GM23338 (cell line): ENCODE results near the gene PHRF1.

Source experiments
- CTCF ChIP-seq, 2 experiments: fragments of 200-600 bp in 1 of 2; sonication (generic) in 1 of 2; conservative IDR thresholded peaks; 2 replicates each; pipeline versions ENCODE4 v1.5.1 to v1.6.1; 2016 to 2017; ENCODE audit warnings: antibody characterized with exemption in 2 of 2, low read depth in 2 of 2, mild to moderate bottlenecking in 2 of 2, moderate library complexity in 1 of 2
- ETS1 ChIP-seq: IDR thresholded peaks from 2 replicates; pipeline ENCODE4 v1.6.1; 2016; ENCODE audit warnings: antibody characterized with exemption
- EZH2 ChIP-seq: fragments of 200-600 bp; sonication (generic); IDR thresholded peaks from one replicate; pipeline ENCODE4 v1.8.0; 2017; ENCODE audit warnings: antibody characterized with exemption, mild to moderate bottlenecking, low read depth; ENCODE audit not compliant: unreplicated experiment
- EZH2phosphoT487 ChIP-seq: fragments of 200-600 bp; sonication (generic); IDR thresholded peaks from one replicate; pipeline ENCODE4 v1.8.1; 2018; ENCODE audit warnings: antibody characterized with exemption; ENCODE audit not compliant: unreplicated experiment
- POLR2AphosphoS5 ChIP-seq: IDR thresholded peaks from 2 replicates; pipeline ENCODE4 v1.6.1; 2016; ENCODE audit warnings: antibody characterized with exemption, low read depth
- STAT1 ChIP-seq: IDR thresholded peaks from one replicate; pipeline ENCODE4 v1.6.1; 2016; ENCODE audit warnings: antibody characterized with exemption; ENCODE audit not compliant: unreplicated experiment
- ZNF331 ChIP-seq: fragments of 250-450 bp; sonication (Bioruptor Pico); IDR thresholded peaks from 2 replicates; pipeline ENCODE4 v1.5.0; 2020; ENCODE audit warnings: low read depth, mild to moderate bottlenecking, moderate library complexity
- TF ChIP-seq, protein P1 (sequence below): IDR thresholded peaks from one replicate; pipeline ENCODE4 v1.6.1; 2018; ENCODE audit warnings: antibody characterized with exemption; ENCODE audit not compliant: unreplicated experiment

DNA sequence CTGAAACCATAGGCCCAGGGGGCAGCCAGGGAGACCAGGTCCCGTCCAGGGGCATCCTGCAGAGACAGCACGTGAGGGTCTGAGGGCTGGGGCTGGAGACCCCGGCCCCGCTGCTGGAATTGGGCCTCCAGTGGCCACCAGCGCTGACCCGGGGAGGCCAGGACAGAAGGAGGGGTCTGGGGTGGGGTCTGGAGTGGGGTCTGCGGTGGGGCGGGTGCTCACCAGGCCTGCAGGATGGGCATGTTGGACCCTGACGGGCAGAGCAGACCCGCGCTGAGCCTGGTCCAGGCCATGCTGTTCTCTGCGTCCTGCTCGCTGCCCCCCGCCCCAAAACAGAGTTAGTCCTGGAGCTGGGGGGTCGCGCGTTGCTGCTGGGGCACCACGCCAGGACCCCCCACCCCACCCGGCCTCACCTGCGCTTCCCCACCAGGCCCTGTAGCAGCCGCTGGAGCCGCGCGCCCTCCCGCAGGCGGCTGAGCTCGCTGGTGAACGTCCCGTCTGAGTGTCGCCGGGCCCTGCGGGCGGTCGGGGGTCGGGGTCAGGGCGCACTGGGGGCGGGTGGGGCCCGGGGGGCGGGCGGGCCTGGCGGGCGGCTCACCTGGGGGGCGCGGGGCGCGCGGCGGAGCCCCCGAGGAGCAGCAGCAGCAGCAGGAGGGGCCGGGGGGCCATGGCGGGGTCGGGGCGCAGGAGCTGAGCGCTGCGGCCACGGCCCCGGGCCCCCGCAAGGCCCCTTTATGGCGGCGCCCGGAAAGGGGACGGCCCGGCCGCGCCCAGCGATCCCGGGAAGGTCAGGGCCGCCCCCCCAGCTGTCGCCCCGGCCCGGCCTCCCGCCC, 50.4 kb downstream of the PHRF1 start, which contains the start of gene SCT:
- TF ChIP-seq CTCF (conservative IDR thresholded peaks at IDR 0.05; ENCODE audit: low read depth in 2 of 2) (no peak), EZH2 (no peak), ZNF331 (CRISPR knock-in tag) (no peak), EZH2phosphoT487 (no peak), POLR2AphosphoS5 (no peak), ETS1 (no peak), STAT1 (no peak)
- TF ChIP-seq, protein P1, sequence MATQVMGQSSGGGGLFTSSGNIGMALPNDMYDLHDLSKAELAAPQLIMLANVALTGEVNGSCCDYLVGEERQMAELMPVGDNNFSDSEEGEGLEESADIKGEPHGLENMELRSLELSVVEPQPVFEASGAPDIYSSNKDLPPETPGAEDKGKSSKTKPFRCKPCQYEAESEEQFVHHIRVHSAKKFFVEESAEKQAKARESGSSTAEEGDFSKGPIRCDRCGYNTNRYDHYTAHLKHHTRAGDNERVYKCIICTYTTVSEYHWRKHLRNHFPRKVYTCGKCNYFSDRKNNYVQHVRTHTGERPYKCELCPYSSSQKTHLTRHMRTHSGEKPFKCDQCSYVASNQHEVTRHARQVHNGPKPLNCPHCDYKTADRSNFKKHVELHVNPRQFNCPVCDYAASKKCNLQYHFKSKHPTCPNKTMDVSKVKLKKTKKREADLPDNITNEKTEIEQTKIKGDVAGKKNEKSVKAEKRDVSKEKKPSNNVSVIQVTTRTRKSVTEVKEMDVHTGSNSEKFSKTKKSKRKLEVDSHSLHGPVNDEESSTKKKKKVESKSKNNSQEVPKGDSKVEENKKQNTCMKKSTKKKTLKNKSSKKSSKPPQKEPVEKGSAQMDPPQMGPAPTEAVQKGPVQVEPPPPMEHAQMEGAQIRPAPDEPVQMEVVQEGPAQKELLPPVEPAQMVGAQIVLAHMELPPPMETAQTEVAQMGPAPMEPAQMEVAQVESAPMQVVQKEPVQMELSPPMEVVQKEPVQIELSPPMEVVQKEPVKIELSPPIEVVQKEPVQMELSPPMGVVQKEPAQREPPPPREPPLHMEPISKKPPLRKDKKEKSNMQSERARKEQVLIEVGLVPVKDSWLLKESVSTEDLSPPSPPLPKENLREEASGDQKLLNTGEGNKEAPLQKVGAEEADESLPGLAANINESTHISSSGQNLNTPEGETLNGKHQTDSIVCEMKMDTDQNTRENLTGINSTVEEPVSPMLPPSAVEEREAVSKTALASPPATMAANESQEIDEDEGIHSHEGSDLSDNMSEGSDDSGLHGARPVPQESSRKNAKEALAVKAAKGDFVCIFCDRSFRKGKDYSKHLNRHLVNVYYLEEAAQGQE, result no peak
